ENCODE data around the gene GYS2. TPM values are rescaled to one million over a fixed set of nuclear protein-coding genes. Genes with fewer than 3 reads are reported as not detected.

Gene GYS2
- total RNA-seq, 1 donor from 2014 or later = not detected

- Histone ChIP-seq H3K36me3 (peaks cover 7% of the 10 kb centered on the region), H3K27me3 (ENCODE audit: low read depth) (peaks cover under 1% of the 10 kb centered on the region), H3K4me1 (no peaks in the 10 kb centered on the region), H3K9me3 (no peaks in the 10 kb centered on the region), H3K27ac (no peak overlapping the region), H3K4me3 (no peak overlapping the region)
- ATAC-seq = no peak
- no peak for TF ChIP-seq CTCF (IDR thresholded peaks at IDR 0.05)
- no peak for DNase-seq
- intact Hi-C loops (cut with DNase I) = no loop called here
These were observed 83.1 kb downstream of the GYS2 start for GRCh38 chr12:21521541-21521940.

GRCh38 chr12:21518451-21518850 lies 86.2 kb downstream of the GYS2 start:
- DNase-seq = no peak
- Histone ChIP-seq H3K4me1 (no peaks in the 10 kb centered on the region), H3K27ac (no peak overlapping the region), H3K4me3 (no peak overlapping the region), H3K9me3 (no peaks in the 10 kb centered on the region), H3K36me3 (peaks cover 38% of the 10 kb centered on the region), H3K27me3 (ENCODE audit: low read depth) (no peaks in the 10 kb centered on the region)
- intact Hi-C loops (cut with DNase I) = no loop called here
- TF ChIP-seq CTCF (IDR thresholded peaks at IDR 0.05) = no peak
- no peak for ATAC-seq

- Histone ChIP-seq H3K27me3 (ENCODE audit: low read depth) (no peaks in the 10 kb centered on the region), H3K9me3 (no peaks in the 10 kb centered on the region), H3K36me3 (peaks cover 56% of the 10 kb centered on the region), H3K27ac (no peak overlapping the region), H3K4me3 (no peak overlapping the region), H3K4me1 (no peaks in the 10 kb centered on the region)
- ATAC-seq = no peak
- intact Hi-C loops (cut with DNase I) = no loop called here
- no peak for TF ChIP-seq CTCF (IDR thresholded peaks at IDR 0.05)
- DNase-seq = no peak
These were observed 88.4 kb downstream of the GYS2 start for GRCh38 chr12:21516281-21516680.

GRCh38 chr12:21509768-21510167 lies 94.9 kb downstream of the GYS2 start:
- H3K9me3 ChIP-seq = no peaks in the 10 kb centered on the region
- intact Hi-C loops (cut with DNase I) = no loop called here
- H3K36me3 ChIP-seq = peaks cover 58% of the 10 kb centered on the region
- peaks cover 10% of the 10 kb centered on the region for H3K4me1 ChIP-seq
- H3K27me3 ChIP-seq (ENCODE audit: low read depth) = no peaks in the 10 kb centered on the region
- no peak for DNase-seq
- H3K27ac ChIP-seq = no peak overlapping the region
- TF ChIP-seq CTCF (IDR thresholded peaks at IDR 0.05) = no peak
- no peak for ATAC-seq
- H3K4me3 ChIP-seq = no peak overlapping the region

GRCh38 chr12:21507849-21508248 lies 96.8 kb downstream of the GYS2 start:
- Histone ChIP-seq H3K4me1 (peaks cover 30% of the 10 kb centered on the region), H3K27ac (no peak overlapping the region), H3K36me3 (peaks cover 39% of the 10 kb centered on the region), H3K27me3 (ENCODE audit: low read depth) (no peaks in the 10 kb centered on the region), H3K9me3 (no peaks in the 10 kb centered on the region), H3K4me3 (no peak overlapping the region)
- TF ChIP-seq CTCF (IDR thresholded peaks at IDR 0.05) = no peak
- DNase-seq (no peak), ATAC-seq (no peak)
- intact Hi-C loops (cut with DNase I) = no loop called here

- no peaks in the 10 kb centered on the region for H3K9me3 ChIP-seq
- intact Hi-C loops (cut with DNase I) = no loop called here
- ATAC-seq = no peak
- TF ChIP-seq CTCF (IDR thresholded peaks at IDR 0.05) = no peak
- DNase-seq = no peak
- peaks cover 37% of the 10 kb centered on the region for H3K4me1 ChIP-seq
- peaks cover 27% of the 10 kb centered on the region for H3K36me3 ChIP-seq
- H3K4me3 ChIP-seq = no peak overlapping the region
- H3K27ac ChIP-seq = no peak overlapping the region
- H3K27me3 ChIP-seq (ENCODE audit: low read depth) = no peaks in the 10 kb centered on the region
These were observed 98.8 kb downstream of the GYS2 start for GRCh38 chr12:21505888-21506287.
